Stimulated activated naive CD8-positive, alpha-beta T cell treated with anti-CD3 and anti-CD28 coated beads, Interleukin-15, Interleukin-2, amounts not matched to agents 100 ng/mL and 50 ng/mL, for 24 hours (primary cell): ENCODE measurements around the gene UBE2D1.
"Not testable (repeated sequence)": the region's sequence is repeated elsewhere in the genome, so short reads cannot be mapped to it uniquely, and the experiment has no call there.

Experiments used
- H3K27ac Mint-ChIP-seq: one replicate; pipeline ENCODE4 v1.8.0; 2021; ENCODE audit warnings: mild to moderate bottlenecking, mixed read lengths
- H3K27me3 Mint-ChIP-seq: one replicate; pipeline ENCODE4 v1.8.0; 2021; ENCODE audit warnings: mixed read lengths
- H3K36me3 Mint-ChIP-seq: one replicate; pipeline ENCODE4 v1.8.0; 2021; ENCODE audit warnings: low read depth, mixed read lengths
- H3K4me1 Mint-ChIP-seq: one replicate; pipeline ENCODE4 v1.8.0; 2021; ENCODE audit warnings: low read depth, mixed read lengths
- H3K4me3 Mint-ChIP-seq: one replicate; pipeline ENCODE4 v1.8.0; 2021; ENCODE audit warnings: mild to moderate bottlenecking, mixed read lengths
- H3K9me3 Mint-ChIP-seq: one replicate; pipeline ENCODE4 v1.8.0; 2021; ENCODE audit warnings: mixed read lengths

Gene UBE2D1

GRCh38 chr10:58417902-58418301 lies 83.1 kb downstream of the UBE2D1 start:
- H3K4me3 Mint-ChIP-seq, H3K4me1 Mint-ChIP-seq, H3K27ac Mint-ChIP-seq, H3K36me3 Mint-ChIP-seq, H3K9me3 Mint-ChIP-seq: not testable (repeated sequence)
- H3K27me3 Mint-ChIP-seq, result peaks cover 12% of the 10 kb centered on the region
